ENCODE measurements around the gene RPS6KA4. TPM values are rescaled to one million over a fixed set of nuclear protein-coding genes. Genes with fewer than 3 reads are reported as not detected.

Gene RPS6KA4
- total RNA-seq, 1 experiment from 2014 or later = 20.4 TPM

DNA sequence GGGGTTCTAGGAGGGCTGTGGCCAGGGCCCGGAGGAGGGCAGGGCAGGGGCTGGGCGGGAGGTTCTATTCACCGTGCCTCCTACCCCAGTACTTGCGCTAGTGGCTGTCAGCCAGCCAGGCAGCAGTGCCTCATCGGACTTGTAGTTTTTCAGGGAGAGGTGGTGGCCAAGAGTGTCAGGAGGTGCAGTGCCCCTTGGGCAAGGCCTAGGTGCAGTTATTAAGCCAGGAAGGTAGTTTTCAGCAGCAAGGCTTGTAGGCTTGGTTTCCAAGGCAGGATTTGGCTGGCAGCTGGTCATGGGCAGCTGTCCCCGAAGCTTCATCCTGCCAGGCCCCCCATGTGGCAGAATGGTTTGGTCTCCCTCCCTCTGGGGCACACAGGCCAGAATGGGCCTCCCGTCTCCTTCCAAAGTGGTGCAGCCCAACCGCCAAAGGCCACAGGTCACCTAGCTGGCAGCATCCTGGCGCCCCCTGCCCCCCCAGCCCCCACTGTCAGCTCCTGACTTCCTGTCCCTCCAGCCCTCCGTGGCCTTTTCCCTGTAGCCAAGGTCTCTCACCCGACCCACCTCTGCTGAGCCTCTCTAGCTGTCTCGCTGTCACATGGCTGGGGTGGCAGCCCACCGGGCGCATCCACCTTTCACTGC lies 10.5 kb upstream of the RPS6KA4 start:
- DNase-seq (ENCODE audit: low spot score) = no peak

- no peak for DNase-seq (ENCODE audit: low spot score)
Measured at GRCh38 chr11:64349025-64349387, 10.0 kb upstream of the RPS6KA4 start.

GRCh38 chr11:64349404-64349803 lies 9.6 kb upstream of the RPS6KA4 start:
- no peak for DNase-seq (ENCODE audit: low spot score)

GRCh38 chr11:64351136-64351631 lies 7.8 kb upstream of the RPS6KA4 start:
- DNase-seq (ENCODE audit: low spot score) = no peak

GRCh38 chr11:64352099-64352994 lies 6.6 kb upstream of the RPS6KA4 start:
- no peak for DNase-seq (ENCODE audit: low spot score)

GRCh38 chr11:64352995-64353714 lies 5.8 kb upstream of the RPS6KA4 start:
- DNase-seq (ENCODE audit: low spot score) = no peak

- no peak for DNase-seq (ENCODE audit: low spot score)
Measured at GRCh38 chr11:64353715-64354506, 5.1 kb upstream of the RPS6KA4 start.

DNA sequence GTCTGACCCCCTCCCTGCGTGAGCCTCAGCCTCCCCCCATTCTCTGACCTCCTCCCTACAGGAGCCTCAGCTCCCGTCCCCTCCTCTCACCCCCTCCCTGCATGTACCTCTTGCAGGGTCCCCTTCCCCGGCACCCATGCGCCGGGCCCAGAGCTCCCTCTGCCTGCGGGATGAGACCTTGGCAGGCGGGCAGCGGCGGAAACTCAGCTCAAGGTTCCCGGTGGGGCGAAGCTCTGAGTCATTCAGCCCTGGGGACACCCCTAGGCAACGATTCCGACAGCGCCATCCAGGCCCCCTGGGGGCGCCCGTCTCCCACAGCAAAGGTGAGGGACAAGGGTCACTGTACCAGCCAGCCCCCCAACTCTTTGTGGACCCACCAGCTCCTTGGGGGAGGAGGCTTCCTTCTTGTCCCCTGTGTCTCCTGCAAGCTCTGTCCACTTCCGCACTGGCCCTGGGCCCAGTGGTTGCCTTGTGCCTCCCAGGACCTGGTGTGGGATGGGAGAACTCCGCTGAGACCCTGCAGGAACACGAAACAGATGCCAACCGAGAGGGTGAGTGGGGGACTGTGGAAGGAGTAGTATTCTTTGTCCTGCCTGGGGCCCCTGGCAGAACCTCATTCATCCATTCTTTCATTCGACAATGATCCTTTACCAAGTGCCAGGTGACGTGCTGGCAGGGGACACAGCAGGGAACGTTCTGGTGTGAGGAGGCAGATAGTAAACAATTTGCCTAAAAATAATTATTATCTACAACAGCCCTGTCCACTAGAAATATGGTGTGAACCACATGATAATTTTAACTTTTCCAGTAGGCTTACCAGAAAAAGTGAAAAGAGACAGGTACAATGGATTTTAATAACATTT lies 3.7 kb upstream of the RPS6KA4 start:
- DNase-seq (ENCODE audit: low spot score) = peak; percentile 81

DNA sequence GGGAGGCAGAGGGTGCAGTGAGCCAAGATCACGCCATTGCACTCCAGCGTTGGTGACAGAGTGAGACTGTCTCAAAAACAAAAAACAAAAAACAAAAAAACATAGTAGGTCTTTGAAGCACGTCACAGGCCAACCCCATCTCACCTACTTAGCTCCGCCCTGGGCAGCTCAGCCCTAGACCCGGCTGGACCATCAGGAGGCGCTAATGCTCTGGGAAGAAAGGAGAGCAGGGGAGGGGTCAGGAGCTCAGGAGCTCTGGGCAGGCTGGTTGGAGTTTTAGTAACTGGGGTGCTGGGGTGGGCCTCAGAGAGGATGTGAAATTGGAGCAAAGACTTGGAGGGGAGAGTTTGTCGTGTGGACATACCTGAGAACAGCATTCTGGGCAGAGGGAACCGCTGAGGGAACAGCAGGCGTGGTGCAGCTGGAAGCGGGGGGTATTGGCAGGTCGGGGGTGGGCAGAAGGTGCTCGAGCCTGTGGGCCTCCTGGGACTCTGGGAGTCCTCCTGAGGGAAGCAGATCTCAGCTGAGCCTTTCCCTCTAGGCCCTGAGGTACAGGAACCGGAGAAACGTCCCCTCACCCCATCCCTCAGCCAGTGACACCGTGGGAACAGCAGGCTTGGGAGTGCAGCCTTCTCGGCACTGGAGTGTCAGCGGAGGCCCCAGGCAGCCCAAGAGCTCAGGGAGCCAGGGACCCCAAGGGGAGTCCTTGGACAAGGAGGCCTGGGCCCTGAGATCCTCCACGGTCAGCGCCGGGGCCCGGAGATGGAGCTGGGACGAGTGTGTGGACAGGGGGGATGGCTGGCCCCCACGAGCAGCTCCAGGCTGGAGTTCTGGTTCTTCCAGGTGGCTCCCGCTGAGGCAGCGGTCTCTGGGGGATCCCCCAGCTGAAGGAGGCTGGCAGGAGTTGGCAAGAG lies 2.2 kb upstream of the RPS6KA4 start:
- peak; percentile 59 for DNase-seq (ENCODE audit: low spot score)

GRCh38 chr11:64357446-64357845 lies 1.5 kb upstream of the RPS6KA4 start:
- no peak for DNase-seq (ENCODE audit: low spot score)

GRCh38 chr11:64357904-64358535 lies 942 bp upstream of the RPS6KA4 start:
- peak; percentile 53 for DNase-seq (ENCODE audit: low spot score)

DNA sequence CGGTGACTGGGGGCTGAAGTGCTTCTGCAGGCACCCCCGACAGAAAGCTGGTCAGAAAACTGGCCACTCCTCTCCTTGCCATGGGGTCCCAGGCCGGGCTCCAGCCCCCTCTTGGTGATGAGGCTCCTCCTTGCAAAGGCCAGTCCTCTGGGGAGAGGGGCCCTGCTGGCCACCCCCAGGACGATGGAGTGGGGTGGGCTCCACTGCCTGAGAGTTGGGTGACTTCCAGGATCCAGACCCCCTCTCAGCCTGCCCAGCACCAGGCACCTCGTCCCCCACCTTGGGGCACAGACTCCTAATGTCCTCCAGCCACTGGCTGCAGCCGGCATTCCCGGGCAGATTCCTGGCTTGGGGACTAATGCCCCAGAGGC lies 441 bp upstream of the RPS6KA4 start:
- no peak for DNase-seq (ENCODE audit: low spot score)

DNA sequence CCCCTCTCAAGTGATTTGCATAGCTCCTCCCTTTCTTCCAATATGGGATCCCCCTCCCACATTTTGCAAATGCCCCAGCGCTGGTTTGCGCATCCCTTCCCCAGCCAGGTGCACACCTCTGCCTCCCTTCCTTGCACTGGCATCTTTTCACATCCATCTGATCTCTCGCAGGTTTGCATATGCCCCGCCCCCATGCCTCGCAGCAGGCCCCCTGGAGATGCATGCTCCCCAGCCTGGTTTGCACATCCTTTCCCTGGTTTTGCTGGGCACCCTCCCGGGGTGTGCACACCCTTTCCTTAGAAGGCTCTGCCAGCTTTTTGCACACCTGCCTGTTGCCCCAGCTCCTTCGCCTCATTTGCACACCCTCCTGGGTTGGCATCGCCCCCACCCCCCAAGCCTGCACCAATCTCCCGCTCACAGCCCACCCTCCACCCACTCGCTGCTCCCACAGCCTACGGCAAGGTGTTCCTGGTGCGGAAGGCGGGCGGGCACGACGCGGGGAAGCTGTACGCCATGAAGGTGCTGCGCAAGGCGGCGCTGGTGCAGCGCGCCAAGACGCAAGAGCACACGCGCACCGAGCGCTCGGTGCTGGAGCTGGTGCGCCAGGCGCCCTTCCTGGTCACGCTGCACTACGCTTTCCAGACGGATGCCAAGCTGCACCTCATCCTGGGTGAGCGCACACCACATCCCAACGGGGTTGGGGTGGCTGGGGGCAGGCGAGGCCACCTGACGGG lies 917 bp downstream of the RPS6KA4 start:
- no peak for DNase-seq (ENCODE audit: low spot score)

- DNase-seq (ENCODE audit: low spot score) = no peak
Measured at GRCh38 chr11:64360448-64360921, 1.5 kb downstream of the RPS6KA4 start.

- DNase-seq (ENCODE audit: low spot score) = no peak
Measured at GRCh38 chr11:64361659-64362058, 2.7 kb downstream of the RPS6KA4 start.

GRCh38 chr11:64362339-64362738 lies 3.4 kb downstream of the RPS6KA4 start:
- DNase-seq (ENCODE audit: low spot score) = no peak

- no peak for DNase-seq (ENCODE audit: low spot score)
Measured at GRCh38 chr11:64364435-64364834, 5.5 kb downstream of the RPS6KA4 start.

DNA sequence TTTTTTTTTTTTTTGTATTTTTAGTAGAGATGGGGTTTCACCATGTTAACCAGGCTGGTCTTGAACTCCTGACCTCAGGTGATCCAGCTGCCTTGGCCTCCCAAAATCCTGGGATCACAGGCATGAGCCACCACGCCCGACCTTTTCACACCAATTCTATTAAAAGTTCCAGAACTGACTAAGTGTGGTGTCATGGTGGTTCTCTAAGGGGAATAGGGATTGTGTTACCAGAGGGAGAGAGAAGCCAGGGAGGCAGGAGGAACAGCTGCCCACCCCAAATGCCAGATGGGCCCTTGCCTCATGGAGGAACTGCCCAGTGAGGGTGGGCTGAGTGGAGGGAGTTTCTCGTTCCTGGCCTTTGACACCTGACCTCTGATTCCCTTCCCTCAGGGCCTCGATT lies 5.9 kb downstream of the RPS6KA4 start:
- DNase-seq (ENCODE audit: low spot score) = no peak

Data from H4 (cell line).